ENCODE measurements around the gene SORCS2.

DNA sequence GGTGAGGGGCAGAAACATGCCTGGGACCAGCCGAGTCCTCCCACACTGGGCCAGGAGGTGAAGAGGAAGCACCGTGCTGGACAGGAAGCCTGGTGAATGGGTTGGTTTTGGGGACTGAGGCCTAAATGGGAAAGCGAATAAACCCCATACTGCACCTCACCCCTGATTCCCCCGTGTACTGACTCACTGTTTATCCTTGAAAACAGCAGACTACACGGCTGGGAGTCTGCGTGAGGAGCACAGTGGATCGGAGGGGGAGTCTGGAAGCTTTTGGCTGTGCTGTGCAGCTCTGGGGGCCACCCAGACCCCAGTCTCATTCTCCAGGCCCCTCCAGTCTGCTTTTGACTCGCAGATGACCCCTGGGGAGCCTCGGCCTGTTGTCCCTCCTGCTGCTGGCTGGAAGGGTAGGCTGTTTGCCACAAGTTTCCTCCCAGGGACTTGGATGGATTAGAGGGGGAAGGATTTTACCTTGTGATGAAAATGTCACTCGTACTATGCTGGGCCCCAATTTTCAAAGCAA is 152.4 kb downstream of the SORCS2 start:
- TF ChIP-seq POLR2AphosphoS5 (IDR thresholded peaks at IDR 0.05; ENCODE audit: borderline replicate concordance, low read depth, low read length) (no peak), EZH2 (IDR thresholded peaks at IDR 0.05) (no peak)

All from SK-N-MC (cell line).